Rectal smooth muscle tissue (tissue), 1 donor: ENCODE measurements around the gene ADAM15.
A peak's percentile ranks its signal among the peaks of the same experiment; 100 is the strongest.

Experiments
- H3K27ac ChIP-seq: one replicate; pipeline ENCODE4 v1.7.0; 2013; ENCODE audit warnings: low read depth, low read length, inconsistent platforms
- H3K27me3 ChIP-seq: one replicate; pipeline ENCODE4 v1.7.0; 2013; ENCODE audit warnings: low read length; ENCODE audit not compliant: control insufficient read depth, insufficient read depth
- H3K36me3 ChIP-seq: one replicate; pipeline ENCODE4 v1.7.0; 2013; ENCODE audit warnings: low read length; ENCODE audit not compliant: control insufficient read depth, insufficient read depth
- H3K4me1 ChIP-seq: one replicate; pipeline ENCODE4 v1.7.0; 2013; ENCODE audit warnings: low read length; ENCODE audit not compliant: control insufficient read depth, insufficient read depth
- H3K4me3 ChIP-seq: one replicate; pipeline ENCODE4 v1.7.0; 2013; ENCODE audit warnings: low read length
- H3K9ac ChIP-seq: one replicate; pipeline ENCODE4 v1.7.0; 2013; ENCODE audit warnings: low read length

The ADAM15 gene

DNA sequence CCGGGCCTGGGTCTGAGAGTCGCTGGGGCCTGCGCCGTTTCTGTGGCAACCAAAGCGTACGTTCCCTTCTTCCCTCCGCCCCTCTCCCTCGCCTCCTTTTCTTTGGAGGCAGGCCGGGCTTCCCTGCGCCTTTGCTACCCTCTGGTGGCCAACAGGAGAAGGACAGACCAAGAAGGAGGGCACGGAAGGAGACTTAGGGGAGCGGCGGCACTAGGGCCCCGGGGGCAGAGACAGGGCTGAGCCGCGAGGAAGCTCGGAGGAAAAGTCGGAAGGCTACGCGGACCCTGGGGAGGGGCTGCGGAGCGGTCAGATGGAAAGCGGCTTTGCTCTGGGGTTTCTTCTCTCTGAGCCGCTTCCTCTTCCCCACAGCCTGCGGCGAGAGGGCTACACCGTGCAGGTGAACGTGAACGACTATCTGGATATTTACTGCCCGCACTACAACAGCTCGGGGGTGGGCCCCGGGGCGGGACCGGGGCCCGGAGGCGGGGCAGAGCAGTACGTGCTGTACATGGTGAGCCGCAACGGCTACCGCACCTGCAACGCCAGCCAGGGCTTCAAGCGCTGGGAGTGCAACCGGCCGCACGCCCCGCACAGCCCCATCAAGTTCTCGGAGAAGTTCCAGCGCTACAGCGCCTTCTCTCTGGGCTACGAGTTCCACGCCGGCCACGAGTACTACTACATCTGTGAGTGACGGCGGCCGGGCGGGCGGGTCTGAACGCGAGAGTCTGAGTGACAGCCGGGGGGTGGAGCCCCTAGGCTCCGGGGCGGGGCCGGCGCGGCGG, 33.8 kb downstream of the ADAM15 start:
- Histone ChIP-seq H3K4me3 (peak overlapping the region; percentile 86), H3K27ac (peak overlapping the region; percentile 79), H3K36me3 (no peaks in the 10 kb centered on the region), H3K4me1 (peaks cover 16% of the 10 kb centered on the region), H3K27me3 (peaks cover 26% of the 10 kb centered on the region), H3K9ac (peak overlapping the region; percentile 69)

- Histone ChIP-seq H3K9ac (peak overlapping the region; percentile 58), H3K27me3 (peaks cover 23% of the 10 kb centered on the region), H3K36me3 (no peaks in the 10 kb centered on the region), H3K27ac (peak overlapping the region; percentile 79), H3K4me3 (peak overlapping the region; percentile 86), H3K4me1 (peaks cover 14% of the 10 kb centered on the region)
Observed at GRCh38 chr1:155085504-155086127, 34.5 kb downstream of the ADAM15 start.

DNA sequence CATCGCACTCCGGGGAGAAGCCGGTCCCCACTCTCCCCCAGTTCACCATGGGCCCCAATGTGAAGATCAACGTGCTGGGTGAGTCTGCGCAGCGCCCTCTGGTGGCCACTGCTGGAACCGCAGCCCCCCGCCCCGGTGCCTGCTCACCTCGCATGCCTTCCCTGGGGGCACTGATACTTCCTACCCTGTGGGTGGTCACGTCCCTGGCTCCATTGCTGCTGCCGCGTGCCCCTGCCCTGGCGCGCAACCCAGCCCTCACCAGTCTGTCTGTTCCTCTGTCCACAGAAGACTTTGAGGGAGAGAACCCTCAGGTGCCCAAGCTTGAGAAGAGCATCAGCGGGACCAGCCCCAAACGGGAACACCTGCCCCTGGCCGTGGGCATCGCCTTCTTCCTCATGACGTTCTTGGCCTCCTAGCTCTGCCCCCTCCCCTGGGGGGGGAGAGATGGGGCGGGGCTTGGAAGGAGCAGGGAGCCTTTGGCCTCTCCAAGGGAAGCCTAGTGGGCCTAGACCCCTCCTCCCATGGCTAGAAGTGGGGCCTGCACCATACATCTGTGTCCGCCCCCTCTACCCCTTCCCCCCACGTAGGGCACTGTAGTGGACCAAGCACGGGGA, 35.1 kb downstream of the ADAM15 start:
- no peak overlapping the region for H3K9ac ChIP-seq
- no peak overlapping the region for H3K4me3 ChIP-seq
- peaks cover 9% of the 10 kb centered on the region for H3K4me1 ChIP-seq
- H3K27me3 ChIP-seq: peaks cover 19% of the 10 kb centered on the region
- H3K27ac ChIP-seq: no peak overlapping the region
- H3K36me3 ChIP-seq: no peaks in the 10 kb centered on the region

- H3K9ac ChIP-seq: no peak overlapping the region
- peaks cover 7% of the 10 kb centered on the region for H3K4me1 ChIP-seq
- H3K4me3 ChIP-seq: no peak overlapping the region
- no peak overlapping the region for H3K27ac ChIP-seq
- peaks cover 15% of the 10 kb centered on the region for H3K27me3 ChIP-seq
- no peaks in the 10 kb centered on the region for H3K36me3 ChIP-seq
Observed at GRCh38 chr1:155086856-155087535, 35.9 kb downstream of the ADAM15 start.

DNA sequence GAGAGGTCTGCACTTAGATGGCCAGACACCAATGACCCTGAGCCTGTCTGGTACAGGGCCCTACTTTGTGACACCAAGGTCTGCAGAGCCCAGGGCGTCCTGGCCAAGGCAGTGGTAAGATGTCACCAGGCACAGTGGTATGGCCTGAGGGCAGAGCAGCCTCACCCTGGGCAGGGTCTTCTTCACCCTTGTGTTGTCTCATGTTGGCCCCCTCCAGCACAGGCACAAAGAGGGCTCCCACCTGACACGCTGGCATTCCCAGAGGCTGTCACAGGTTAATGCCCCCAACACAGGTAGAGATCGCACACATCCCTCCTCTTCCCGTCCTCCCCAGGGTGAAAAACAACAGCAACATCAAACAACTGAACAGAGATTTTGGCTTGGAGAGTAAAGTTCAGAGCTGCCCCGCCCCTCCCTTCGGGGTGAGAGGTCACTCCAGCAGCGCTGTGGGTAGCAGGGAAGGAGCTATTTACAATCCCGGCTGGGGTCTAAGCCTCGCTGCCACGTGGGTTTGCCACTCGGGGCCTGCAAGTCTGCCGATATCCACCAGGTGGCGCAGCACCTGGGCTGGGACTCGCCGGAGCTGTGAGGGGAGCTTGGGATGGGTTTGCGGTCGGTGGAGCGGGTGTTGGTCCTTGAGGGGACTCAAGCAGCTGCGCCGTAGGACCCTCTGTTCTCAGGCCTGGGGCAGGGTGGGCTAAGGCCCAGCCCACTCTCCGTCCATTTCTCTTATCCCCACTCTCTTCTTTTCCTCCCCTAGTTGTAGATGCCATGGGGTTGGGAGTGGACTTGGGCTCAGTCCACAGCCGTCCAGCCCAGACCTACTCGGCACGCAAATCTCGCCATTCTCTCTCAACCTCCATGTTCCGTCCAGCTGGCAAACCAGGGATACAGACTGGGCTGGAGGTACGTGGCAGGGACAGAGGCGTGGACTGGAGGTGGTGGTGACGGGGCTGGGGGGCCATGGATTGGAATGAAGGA, 40.2 kb downstream of the ADAM15 start:
- Histone ChIP-seq H3K27ac (no peak overlapping the region), H3K36me3 (no peaks in the 10 kb centered on the region), H3K4me1 (peaks cover 13% of the 10 kb centered on the region), H3K27me3 (no peaks in the 10 kb centered on the region), H3K9ac (no peak overlapping the region), H3K4me3 (no peak overlapping the region)

- Histone ChIP-seq H3K9ac (no peak overlapping the region), H3K27me3 (no peaks in the 10 kb centered on the region), H3K4me3 (no peak overlapping the region), H3K4me1 (peaks cover 13% of the 10 kb centered on the region), H3K36me3 (no peaks in the 10 kb centered on the region), H3K27ac (no peak overlapping the region)
Observed at GRCh38 chr1:155092131-155092530, 41.0 kb downstream of the ADAM15 start.

DNA sequence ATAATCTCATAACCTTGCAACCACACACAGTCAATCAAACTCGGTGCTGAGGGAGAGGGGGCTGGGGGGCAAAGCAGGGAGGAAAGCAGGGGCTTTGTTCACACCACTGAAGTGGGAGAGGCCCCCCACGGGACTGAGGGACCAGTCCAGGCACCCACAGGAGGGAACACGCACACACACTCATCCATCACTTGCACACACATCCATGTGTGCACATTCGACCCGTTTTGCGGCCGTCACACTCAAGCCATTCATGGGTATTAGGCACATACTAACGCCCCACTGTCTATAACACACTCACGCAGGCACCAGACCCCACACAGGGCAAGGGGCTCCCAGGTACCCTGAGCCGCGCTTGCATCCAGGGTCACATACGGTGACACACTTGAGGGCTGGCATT, 41.5 kb downstream of the ADAM15 start:
- peaks cover 13% of the 10 kb centered on the region for H3K4me1 ChIP-seq
- H3K27ac ChIP-seq: no peak overlapping the region
- no peak overlapping the region for H3K4me3 ChIP-seq
- no peaks in the 10 kb centered on the region for H3K36me3 ChIP-seq
- H3K27me3 ChIP-seq: no peaks in the 10 kb centered on the region
- no peak overlapping the region for H3K9ac ChIP-seq

GRCh38 chr1:155093911-155094621, 43.0 kb downstream of the ADAM15 start:
- Histone ChIP-seq H3K4me3 (peak overlapping the region; percentile 33), H3K9ac (no peak overlapping the region), H3K36me3 (no peaks in the 10 kb centered on the region), H3K4me1 (peaks cover 13% of the 10 kb centered on the region), H3K27me3 (no peaks in the 10 kb centered on the region), H3K27ac (peak overlapping the region; percentile 56)

DNA sequence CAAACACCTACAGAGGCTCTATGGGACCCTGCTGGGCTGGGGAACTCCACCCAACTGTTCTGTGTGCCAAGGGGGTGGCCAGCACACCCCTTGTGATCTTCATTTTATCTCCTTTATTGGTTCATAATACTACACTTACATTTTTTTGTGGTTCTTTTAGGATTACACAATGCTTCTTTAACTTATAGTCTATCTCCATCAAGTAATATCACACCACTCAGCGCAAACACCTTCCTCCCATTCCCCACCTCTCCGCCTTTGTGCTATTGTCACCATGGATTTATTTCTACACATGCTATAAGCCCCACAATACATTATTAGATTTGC, 43.5 kb downstream of the ADAM15 start:
- H3K4me1 ChIP-seq: peaks cover 13% of the 10 kb centered on the region
- H3K36me3 ChIP-seq: no peaks in the 10 kb centered on the region
- no peak overlapping the region for H3K9ac ChIP-seq
- H3K27ac ChIP-seq: peak overlapping the region; percentile 56
- H3K27me3 ChIP-seq: no peaks in the 10 kb centered on the region
- H3K4me3 ChIP-seq: no peak overlapping the region

- no peaks in the 10 kb centered on the region for H3K36me3 ChIP-seq
- H3K4me3 ChIP-seq: no peak overlapping the region
- no peaks in the 10 kb centered on the region for H3K27me3 ChIP-seq
- H3K4me1 ChIP-seq: peaks cover 4% of the 10 kb centered on the region
- H3K27ac ChIP-seq: no peak overlapping the region
- H3K9ac ChIP-seq: no peak overlapping the region
Observed at GRCh38 chr1:155099331-155099730, 48.2 kb downstream of the ADAM15 start.

GRCh38 chr1:155103325-155103724, 52.2 kb downstream of the ADAM15 start:
- no peaks in the 10 kb centered on the region for H3K27me3 ChIP-seq
- H3K4me3 ChIP-seq: no peak overlapping the region
- no peaks in the 10 kb centered on the region for H3K4me1 ChIP-seq
- H3K36me3 ChIP-seq: no peaks in the 10 kb centered on the region
- no peak overlapping the region for H3K27ac ChIP-seq
- no peak overlapping the region for H3K9ac ChIP-seq
